ENCODE data around the gene KDM4C. TPM values are rescaled to one million over a fixed set of nuclear protein-coding genes. Genes with fewer than 3 reads are reported as not detected.
A peak's percentile ranks its signal among the peaks of the same experiment; 100 is the strongest.

KDM4C gene
- total RNA-seq, 6 donors from 2014 or later: 31.6 to 96.4 (median 41.2) TPM

- Histone ChIP-seq H3K36me3 (peaks cover 0 to 8% (median 4%) of the 10 kb centered on the region in 4 donors), H3K9me3 (no peaks in the 10 kb centered on the region), H3K27ac (no peak overlapping the region), H3K4me1 (no peaks in the 10 kb centered on the region), H3K27me3 (no peaks in the 10 kb centered on the region), H3K4me3 (no peak overlapping the region)
- TF ChIP-seq, protein P1, sequence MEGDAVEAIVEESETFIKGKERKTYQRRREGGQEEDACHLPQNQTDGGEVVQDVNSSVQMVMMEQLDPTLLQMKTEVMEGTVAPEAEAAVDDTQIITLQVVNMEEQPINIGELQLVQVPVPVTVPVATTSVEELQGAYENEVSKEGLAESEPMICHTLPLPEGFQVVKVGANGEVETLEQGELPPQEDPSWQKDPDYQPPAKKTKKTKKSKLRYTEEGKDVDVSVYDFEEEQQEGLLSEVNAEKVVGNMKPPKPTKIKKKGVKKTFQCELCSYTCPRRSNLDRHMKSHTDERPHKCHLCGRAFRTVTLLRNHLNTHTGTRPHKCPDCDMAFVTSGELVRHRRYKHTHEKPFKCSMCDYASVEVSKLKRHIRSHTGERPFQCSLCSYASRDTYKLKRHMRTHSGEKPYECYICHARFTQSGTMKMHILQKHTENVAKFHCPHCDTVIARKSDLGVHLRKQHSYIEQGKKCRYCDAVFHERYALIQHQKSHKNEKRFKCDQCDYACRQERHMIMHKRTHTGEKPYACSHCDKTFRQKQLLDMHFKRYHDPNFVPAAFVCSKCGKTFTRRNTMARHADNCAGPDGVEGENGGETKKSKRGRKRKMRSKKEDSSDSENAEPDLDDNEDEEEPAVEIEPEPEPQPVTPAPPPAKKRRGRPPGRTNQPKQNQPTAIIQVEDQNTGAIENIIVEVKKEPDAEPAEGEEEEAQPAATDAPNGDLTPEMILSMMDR (IDR thresholded peaks at IDR 0.05): no peak
- TF ChIP-seq POLR2A (IDR thresholded peaks at IDR 0.05) (no peak), POLR2AphosphoS5 (IDR thresholded peaks at IDR 0.05) (no peak), EP300 (IDR thresholded peaks at IDR 0.05) (no peak)
- WGBS, 2 donors: 88% methylated on average over 3 of the region's 3 CpGs
- DNase-seq (no peak), ATAC-seq (ENCODE audit: low FRiP score in 2 of 2) (no peak)
Measured at GRCh38 chr9:6822696-6823095, 64.9 kb downstream of the KDM4C start.

DNA sequence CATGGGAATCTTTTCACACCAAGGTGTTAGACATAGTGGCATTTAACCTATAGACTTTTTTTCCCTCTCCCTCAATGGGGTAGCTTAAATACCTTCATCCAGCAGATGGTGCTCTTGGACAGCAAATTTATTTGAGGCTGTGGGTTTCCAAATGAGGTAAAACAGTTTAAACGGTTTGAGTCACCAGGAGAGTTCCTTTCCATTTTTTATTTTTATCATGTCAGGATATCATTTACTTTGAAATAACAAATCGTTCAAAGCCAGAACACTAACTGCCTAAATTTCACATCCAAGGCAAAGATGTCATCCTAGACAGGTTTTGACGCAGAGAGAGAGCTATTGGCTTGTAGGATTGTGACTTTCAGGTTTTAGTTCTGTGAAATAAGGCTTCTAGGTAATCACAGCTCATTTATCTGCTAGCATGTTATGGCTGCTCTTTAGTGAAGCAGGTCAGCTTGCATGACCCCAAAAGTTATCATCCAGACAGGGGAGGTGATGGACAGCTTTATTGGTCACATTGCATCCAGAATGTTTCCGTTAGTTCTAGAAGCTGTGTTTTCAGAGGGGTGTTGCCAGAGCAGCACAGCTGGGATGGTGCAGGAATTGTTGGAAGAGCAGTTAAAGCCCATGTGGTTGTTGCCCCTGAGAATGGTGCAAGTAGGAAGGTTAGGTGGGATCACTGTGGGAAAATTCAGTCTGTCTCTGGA lies 69.8 kb downstream of the KDM4C start:
- ATAC-seq (ENCODE audit: low FRiP score in 2 of 2): no peak
- WGBS, 2 donors: 42 to 51% methylated on average over 4 of the region's 4 CpGs
- H3K4me1 ChIP-seq: no peaks in the 10 kb centered on the region
- H3K27ac ChIP-seq: no peak overlapping the region
- no peak overlapping the region for H3K4me3 ChIP-seq
- no peaks in the 10 kb centered on the region for H3K27me3 ChIP-seq
- H3K9me3 ChIP-seq: no peaks in the 10 kb centered on the region
- no peak for DNase-seq
- H3K36me3 ChIP-seq: peaks cover 0 to 8% (median 4%) of the 10 kb centered on the region in 4 donors
- TF ChIP-seq EP300 (IDR thresholded peaks at IDR 0.05): no peak
- TF ChIP-seq, protein P1 (IDR thresholded peaks at IDR 0.05): peak in 5 of 6 experiments; percentile 13 to 36 (median 27)

GRCh38 chr9:6829027-6829426 lies 71.3 kb downstream of the KDM4C start:
- no peaks in the 10 kb centered on the region for H3K27me3 ChIP-seq
- 97 to 100% methylated on average over 2 of the region's 2 CpGs for WGBS, 2 donors
- peaks cover 0 to 3% (median under 1%) of the 10 kb centered on the region in 4 donors for H3K36me3 ChIP-seq
- no peak overlapping the region for H3K27ac ChIP-seq
- DNase-seq (no peak), ATAC-seq (ENCODE audit: low FRiP score in 2 of 2) (no peak)
- H3K4me3 ChIP-seq: no peak overlapping the region
- no peaks in the 10 kb centered on the region for H3K4me1 ChIP-seq
- no peaks in the 10 kb centered on the region for H3K9me3 ChIP-seq
- TF ChIP-seq EP300 (IDR thresholded peaks at IDR 0.05) (no peak), POLR2A (IDR thresholded peaks at IDR 0.05) (no peak), POLR2AphosphoS5 (IDR thresholded peaks at IDR 0.05) (no peak)
- TF ChIP-seq, protein P1 (IDR thresholded peaks at IDR 0.05): no peak

GRCh38 chr9:6829536-6829935 lies 71.8 kb downstream of the KDM4C start:
- ATAC-seq (ENCODE audit: low FRiP score in 2 of 2) (no peak), DNase-seq (no peak)
- Histone ChIP-seq H3K36me3 (peaks cover 0 to 8% (median 3%) of the 10 kb centered on the region in 4 donors), H3K4me1 (no peaks in the 10 kb centered on the region), H3K27ac (no peak overlapping the region), H3K4me3 (no peak overlapping the region), H3K9me3 (no peaks in the 10 kb centered on the region), H3K27me3 (no peaks in the 10 kb centered on the region)
- TF ChIP-seq, protein P1 (IDR thresholded peaks at IDR 0.05): no peak
- no peak for TF ChIP-seq EP300 (IDR thresholded peaks at IDR 0.05)
- TF ChIP-seq POLR2AphosphoS5 (IDR thresholded peaks at IDR 0.05): no peak
- TF ChIP-seq POLR2A (IDR thresholded peaks at IDR 0.05): no peak
